GM21360 (cell line): ENCODE measurements around the gene DHCR7.

Experiments
- ATAC-seq: cut with Tn5 transposase; IDR thresholded peaks from one replicate; pipeline ENCODE4 v1.9.1; 2021; ENCODE audit warnings: mild to moderate bottlenecking, moderate library complexity; ENCODE audit not compliant: unreplicated experiment

Gene DHCR7

DNA sequence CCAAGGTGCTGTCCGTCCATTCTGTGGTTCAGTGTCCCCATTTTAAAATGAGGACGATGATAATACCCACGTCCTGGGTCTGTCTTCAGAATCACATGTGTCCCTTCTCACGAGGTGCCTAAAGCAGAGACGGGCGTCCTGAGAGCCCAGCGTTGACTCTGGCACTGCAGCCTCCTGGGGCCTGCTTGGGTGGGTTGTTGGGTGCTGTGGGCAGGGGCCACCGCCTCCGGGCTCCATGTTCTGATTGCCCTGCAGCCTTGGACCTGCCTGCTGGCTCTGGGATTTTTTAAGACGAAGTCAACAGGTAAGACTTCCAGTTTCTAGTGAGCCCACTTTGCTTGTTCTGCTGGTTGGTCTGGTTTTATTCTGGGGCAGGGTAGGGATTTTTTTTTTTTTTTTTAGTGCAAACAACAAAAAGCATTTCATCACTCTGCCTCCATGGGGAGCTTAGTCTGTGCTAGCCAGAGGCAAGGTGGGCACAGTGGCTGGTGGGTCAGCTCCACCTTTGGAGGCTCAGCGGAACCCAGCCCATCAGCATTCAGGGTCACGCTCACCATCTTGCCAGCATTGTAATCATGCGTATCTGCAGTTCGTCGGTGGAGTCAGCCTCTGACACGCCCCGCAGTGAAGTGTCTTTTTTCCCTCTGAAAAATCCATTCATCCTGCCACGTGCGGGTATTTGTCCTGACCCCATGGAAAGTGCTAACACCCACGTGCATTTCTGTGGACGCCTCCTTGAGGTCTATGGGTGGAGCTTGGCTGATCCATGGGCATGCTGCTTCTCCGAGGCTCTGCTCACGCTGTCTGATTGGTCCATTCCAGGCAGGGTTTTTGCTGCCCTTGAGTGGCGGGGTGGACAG, 33.1 kb upstream of the DHCR7 start:
- no peak for ATAC-seq

DNA sequence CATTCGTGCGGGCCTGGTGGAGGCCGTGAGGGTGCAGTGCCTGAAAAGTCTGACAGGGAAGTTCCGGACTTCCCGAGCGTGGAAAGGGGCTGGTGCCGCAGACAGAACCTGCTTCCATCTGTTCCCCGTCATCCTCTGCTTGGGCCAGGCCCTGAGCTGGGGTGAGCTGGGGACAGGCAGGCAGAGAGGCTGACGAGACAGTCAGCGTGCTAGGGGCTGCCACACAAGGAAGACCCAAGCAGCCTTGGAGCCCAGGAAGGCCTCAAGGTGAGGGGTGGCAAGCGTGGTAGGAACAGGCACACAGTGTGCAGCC, 30.3 kb upstream of the DHCR7 start:
- no peak for ATAC-seq

DNA sequence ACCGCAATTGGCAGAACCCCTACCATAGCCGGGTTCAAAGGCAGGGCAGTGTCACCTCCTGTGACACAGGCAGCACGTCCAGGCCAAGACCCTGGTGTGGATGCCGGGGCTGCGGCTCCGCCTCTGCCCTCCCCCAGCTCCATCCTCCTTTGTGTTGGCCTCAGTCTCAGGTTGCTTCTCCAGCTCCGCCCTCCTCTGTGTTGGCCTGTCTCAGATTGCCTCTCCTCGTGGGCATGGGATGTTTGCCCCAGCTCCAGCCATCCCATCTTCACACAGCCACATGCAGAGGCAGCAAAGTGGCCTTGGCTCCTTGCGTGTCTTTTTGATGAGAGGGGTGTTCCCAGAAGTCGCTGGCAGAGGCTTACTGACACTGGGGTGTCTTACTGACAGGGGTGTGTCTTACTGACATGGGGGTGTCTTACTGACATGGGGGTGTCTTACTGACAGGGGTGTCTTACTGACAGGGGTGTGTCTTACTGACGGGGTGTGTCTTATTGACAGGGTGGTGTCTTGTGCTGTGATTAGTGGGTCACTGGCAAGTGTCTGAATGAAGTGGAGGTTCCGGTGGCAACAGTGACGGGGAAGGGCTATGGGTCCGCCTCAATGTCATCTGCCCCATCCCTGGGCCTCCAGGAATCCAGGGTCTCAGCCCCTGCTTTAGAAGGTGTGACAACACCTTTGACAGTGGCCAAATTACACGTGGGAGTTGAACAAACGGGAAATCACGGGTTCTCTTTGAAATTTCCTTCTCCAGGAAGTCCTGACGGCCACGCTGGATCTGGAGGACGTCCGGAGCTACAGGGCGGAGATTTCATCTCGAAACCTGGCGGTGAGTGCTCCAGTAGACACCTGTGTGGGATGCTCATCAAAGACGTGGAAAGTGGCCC, 29.7 kb upstream of the DHCR7 start:
- ATAC-seq = no peak

DNA sequence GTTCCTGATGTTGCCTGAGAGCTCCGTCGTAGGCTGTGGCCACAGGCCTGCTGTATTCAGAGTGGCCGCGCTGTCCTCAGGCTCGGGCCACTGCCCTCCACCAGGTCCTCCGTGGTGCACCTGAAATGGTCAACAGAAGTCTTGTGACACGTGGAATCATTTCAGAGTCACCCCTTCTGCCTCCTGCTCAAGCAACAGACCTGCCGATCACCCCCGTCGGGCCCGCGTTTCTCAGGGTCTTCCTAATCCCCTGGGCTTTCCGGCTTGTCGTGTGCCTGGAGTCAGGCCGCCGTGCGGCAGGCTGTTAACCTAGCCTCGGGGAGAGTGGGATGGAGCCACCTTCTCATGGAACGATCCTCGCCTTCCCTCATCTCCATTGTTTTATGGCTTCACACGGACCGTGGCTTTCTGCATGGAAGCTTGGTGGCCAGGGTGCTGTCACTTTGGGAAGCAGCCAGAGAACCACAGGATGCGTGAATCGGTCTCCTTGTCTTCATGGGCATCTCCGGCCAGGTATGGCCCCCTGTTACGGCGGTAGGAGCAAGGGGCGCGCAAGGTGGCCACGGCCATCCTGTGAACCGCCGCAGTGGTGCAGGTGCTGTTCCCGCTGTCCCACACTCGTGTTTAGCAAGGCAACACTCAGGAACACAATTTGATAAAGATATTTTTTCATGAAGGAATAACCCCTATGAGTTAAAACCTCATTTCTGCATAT, 28.9 kb upstream of the DHCR7 start:
- no peak for ATAC-seq

DNA sequence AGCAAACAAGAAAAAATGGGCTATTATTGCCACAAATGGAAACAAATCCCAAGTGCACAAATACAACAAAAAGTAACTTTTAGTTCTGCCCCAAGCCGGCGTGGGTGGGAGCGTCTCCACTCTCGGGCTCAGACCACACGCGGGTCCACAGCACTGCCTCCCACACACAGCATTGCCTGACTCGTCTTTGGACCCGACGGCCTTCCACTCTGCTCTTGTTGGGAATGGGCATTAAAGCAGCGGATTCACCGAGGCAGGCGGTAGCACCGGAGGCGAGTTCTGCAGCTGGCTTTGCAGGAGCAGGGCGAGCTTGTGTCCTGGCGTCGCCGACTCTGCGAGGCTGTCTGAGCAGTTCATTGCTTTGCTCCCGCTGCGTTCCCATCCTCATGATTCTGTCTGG, 27.8 kb upstream of the DHCR7 start:
- ATAC-seq = no peak

DNA sequence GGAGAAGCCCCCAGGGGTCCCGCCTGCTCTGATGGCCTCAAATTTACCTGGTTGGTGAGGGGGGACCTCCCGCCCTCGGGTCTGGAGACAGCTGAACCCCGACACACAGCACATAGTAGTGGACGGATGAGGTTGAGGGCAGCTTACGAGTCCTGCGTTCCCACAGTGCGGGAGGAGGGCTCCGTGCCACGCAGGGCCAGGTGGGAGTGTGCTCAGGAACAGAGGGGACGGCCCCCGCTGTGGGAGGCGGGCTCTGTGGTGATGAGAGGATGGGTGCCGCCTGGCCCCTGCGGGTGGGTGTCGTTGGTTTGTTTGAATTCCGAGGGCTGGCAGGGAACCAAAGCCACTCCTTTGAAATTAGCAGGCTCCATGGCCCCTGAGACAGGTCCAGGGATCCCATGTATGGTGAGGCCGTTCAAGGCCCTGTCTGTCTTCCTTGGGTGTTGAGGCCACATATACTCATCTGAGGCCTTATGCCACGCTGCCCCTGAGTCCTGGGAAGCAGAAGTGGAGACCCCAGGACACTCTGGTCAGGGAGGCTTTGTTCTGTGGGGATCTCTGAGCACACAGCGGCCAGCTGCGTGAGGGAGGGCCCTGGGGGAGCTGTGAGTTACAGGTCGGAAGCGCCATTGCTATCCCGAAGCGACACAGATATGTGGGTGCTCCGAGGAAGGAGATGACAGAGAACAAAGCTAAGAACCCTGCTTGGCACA, 26.7 kb upstream of the DHCR7 start:
- no peak for ATAC-seq

DNA sequence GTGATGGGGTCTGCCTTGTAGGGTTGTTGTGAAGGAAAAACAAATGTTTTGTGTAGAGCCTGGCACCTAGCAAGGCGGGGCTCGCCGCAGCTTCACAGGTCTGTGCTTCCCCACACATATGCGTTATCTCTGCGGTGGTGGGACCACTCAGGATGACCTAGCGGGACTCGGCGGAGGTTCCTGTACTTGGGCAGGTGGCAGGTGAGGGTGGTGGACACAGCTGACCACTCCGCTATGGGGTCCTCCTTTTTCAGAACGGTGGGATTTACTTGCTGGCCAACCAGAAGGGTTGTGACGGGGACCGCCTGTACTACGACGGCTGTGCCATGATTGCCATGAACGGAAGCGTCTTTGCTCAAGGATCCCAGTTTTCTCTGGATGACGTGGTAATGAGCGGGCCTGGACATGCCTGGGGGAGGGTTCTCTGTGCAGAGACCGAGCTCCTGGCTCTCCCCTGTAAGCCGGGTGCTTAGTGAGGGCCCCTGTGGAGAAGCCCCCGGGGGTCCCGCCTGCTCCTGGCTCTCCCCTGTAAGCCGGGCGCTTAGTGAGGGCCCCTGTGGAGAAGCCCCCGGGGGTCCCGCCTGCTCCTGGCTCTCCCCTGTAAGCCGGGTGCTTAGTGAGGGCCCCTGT, 26.1 kb upstream of the DHCR7 start:
- no peak for ATAC-seq

DNA sequence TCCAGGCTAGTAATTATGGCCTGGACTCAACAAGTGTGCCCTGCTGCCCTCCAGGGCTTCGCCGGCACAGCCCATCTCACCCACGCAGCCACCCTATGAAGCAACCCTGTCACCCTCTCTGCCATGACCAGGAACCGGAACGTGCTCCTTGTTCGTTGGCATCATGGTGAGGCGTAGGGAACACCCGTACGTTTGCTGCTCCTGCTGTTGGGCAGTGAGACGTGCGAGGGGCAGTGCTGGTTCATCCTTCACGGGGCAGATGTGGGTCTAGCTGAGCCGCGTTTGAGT, 25.5 kb upstream of the DHCR7 start:
- no peak for ATAC-seq

DNA sequence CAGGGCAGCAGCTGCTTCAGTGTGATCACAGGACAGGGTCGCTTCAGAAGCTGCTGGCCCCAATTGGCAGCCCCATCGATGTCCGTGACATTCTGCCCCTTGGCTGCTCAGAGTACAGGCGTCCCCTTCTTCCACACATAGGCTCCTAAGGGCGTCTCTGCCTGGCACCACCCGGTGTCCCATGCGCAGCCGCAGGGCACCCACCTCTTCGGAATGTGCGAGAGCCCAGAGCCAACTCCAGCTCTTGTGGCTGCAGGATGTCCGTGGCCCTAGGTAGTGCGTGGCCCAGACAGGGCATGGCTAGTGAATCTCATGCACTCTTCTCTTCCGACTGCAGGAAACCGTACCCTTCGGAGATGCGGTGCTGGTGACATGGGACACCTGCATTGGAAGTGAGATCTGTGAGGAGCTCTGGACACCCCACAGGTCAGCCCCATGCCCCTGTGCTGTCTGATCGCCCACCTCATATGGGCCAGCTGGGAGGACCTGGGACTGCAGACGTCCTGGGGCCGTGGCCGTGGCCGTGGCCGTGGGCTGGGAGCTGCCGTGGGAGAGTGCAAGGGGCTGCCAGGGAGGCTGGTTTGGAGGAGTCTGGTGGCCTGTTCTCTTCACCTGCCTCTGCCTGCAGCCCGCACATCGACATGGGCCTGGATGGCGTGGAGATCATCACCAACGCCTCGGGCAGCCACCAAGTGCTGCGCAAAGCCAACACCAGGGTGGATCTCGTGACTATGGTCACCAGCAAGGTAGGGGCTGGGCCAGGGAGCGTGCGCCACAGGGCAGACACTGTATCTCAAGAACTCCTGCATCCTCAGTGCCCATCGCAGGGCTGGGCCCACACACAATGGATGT, 25.0 kb upstream of the DHCR7 start:
- ATAC-seq = no peak

DNA sequence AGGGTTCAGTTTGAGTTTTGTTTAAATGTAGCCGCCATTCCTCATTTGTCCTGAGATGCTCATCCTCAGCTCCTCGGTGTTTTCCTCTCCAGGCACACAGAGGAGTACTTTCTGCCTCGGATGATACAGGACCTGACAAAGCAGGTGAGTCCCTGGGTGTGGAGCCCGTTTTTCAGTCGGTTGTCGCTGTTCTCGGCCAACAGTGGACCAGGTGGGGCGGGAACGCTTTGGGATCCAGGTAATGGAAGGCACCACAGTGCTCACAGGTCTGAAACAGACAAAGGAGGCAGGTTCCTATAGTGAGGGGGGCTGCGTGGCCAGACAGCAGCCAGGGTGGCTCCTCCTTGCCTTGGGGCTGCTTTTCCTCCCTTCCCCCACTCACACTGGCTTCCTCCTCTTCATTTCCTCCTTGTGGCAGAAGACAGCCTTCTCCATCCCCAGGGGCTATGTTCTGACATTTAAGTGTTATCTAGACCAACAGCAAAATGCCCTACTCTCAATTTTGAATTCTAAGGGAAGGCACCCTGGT, 24.2 kb upstream of the DHCR7 start:
- ATAC-seq = no peak

DNA sequence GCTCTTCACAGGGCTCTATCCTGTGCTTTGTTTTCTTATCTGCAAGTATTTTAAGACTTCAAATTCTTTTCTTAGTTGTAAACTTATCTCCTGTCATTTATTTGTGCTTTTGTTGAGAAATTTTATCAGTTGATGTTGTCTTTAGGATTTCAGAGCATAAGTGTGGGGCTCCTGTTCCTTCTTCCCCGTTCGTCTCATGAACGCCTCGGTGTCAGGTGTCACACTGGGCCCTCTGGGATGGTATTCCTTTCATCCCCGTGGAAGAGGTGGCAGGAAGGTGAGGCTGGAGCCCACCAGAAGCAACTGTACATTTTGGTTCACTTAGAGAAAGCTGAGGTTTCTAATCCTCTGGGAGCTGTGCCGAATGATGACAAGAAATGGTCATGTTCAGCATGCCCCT, 22.8 kb upstream of the DHCR7 start:
- no peak for ATAC-seq

DNA sequence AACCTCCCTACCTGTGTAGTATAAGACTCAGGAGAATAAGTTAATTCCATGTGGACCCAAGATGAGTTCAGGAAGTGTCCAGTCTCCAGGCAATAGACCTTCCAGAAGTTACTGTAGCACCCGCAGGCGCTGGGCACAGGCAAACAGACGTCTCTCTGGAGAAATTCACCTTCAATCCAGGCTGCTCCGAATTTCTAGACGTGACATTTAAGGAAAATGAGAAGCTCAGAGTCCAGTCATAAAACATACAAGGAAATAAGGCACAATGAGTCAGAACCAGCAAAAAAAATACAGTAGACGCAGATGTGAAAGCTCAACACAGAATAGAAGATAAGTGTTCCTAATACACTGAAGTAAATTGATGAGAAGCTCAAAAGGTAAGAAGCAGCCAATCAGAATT, 19.0 kb upstream of the DHCR7 start:
- ATAC-seq = no peak

DNA sequence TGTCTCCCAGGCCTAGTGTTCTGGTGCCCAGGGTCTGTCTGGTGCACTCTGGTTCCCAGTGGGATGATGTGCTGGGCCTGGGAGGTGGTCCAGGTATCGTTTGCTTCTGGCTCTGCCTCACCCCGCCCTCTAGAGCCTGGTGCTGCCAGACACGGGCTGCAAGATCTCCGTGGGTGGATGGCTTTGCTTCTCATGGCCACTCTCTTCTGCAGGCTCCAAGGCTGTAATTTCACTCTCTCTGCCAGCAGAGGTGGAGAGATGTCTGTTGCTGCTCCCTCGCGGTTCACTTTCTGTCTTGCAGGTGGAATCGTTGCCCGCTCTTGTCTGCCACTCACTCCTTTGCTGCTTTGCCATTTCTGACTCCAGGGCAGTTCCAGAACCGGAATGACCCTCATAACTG, 18.2 kb upstream of the DHCR7 start:
- ATAC-seq = no peak

DNA sequence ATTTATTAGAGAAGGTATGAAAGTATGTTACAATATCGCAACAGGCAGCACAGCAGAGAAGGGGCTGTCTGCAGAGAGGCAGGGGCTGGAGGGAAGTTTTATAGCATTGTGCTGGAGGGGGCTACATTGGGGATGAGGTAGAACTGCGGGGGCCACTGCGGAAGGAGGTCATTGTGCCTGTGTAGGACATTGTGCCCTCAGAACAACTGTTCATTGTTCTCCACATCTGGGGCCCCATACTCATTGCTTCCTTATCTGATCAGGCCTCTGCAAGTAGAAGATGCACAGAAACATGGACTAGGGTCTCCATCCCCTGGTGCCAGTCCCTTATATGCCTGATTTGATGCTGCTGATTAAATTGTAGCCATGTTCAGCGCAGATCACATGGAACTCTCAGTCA, 16.9 kb upstream of the DHCR7 start:
- no peak for ATAC-seq

DNA sequence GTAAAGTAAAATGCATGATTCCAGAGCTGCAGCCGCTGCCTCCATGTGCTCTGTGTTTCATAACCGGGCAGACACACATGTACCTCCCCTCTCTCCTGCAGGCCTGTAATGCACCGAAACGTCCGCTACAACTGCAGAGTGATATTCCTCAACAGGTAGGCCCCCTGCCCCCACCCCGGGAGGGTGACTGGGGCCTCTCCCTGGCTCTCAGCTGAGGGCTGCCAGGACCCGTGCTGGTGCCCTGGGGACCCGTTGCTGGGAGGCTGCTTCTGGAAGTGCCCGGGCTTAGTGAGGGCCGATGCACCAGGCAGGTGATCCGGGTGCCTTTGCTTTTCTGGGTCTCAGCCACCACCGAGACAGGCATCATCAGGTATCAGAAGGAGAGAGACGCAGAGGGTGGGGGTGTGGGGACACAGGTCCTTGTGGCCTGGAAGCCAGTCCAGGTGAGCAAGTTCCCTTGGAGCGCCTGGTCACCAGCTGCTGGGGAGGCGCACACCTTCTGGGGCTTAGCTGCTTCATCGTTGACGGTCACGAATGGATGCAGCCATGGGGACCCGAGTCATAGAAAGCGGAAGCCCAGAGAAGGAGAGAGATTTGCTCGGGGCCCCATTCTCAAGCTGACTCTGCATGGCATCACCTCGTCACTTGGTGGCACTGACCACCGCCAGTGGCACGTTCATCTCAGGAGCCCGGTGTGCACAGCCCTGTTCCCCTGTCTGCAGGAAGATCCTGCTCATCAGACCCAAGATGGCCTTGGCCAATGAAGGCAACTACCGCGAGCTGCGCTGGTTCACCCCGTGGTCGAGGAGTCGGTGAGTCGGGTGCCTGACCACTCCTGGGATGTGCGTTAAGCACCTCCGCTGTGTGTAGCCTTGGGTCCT, 15.4 kb upstream of the DHCR7 start:
- no peak for ATAC-seq

DNA sequence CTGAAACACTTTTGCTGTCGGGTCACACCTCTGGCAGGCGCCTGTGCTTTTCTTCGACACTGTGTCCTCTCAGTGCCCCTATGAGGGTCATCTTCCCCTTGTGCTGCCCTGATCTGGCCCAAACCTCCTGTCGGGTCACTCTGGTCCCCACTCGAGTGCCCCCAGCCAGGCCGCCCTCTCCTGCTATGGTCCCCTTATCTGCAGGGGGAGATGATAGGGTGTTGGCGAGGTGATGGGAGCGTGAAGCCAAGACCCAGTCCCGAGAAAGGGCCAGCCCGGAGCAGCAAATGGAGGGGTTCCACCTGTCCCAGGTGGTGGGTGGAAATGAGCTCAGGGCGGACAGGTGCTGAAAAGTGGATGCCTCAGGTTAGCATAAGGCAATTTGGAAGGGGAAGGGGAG, 14.5 kb upstream of the DHCR7 start:
- no peak for ATAC-seq

DNA sequence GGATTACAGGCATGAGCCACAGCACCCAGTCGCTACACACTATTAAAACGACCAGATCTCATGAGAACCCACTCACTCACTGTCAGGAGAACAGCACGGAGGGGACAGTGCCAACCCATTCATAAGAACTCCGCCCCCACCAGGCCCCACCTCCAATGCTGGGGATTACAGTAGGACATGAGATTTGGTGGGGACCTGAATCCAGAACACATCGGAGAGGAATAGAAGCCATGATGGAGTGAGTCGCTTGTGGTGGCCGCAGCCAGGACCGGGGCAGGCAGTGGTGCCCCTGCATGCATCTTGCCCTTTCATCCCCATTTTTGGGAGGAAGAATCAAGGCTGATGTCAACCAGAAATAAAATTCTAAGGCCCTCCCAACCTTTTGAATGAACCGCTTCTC, 13.5 kb upstream of the DHCR7 start:
- ATAC-seq = no peak

DNA sequence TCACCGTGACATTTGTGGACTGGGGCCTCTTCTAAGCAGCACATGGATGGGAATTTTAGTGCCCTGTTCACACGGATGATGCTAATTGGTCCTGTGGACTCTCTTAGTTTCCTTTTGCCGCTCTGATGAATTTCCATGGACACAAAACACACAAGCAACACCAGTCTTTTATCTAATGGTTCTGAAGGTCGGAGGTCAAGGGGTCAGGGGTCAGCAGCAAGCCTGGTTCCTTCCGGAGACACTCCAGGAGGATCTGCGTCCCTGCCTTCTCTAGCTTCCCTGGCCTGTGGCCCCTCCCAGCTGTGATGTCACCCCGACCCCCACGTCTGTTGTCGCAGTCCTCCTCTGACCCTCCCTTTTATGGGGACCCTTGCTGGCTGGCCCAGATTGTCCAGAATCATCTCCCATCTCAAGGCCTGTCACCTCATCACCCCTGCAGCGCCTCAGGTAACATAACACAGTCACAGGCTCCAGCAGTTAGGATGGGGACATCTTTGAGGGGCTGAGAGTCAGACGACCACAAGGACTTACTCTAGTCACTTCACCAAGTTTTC, 11.7 kb upstream of the DHCR7 start:
- no peak for ATAC-seq
